Heart left ventricle (tissue), 13 donors: Measurements from ENCODE around the gene MCC.

Source experiments
- CTCF ChIP-seq, 12 donors: fragments of 200-600 bp; sonication (generic) in 4 of 12; IDR thresholded peaks; one replicate each; pipeline versions ENCODE4 v1.5.0 to v1.8.0; 2018 to 2022; ENCODE audit warnings: antibody characterized with exemption in 12 of 12, mild to moderate bottlenecking in 5 of 12
- POLR2A ChIP-seq, 2 donors: fragments of 450-650 bp; IDR thresholded peaks; one replicate each; pipeline ENCODE4 v1.6.1; 2017; ENCODE audit warnings: antibody characterized with exemption in 2 of 2, mild to moderate bottlenecking in 2 of 2, moderate library complexity in 2 of 2
- donor health status: ischemic (EF 13 %, LVEDD 7.1; RV severe dilation, severe dysfunction).
- donor health status: DM: no; HTN: yes; CAD: no.
- donor health status: DM: no; HTN: no; CAD: no.
- donor health status: ischemic (EF 25% LVEDD 6.9; RV normal size, moderate dysfunction).
- donor health status: ischemic (EF 25% LVEDD 5.7; RV mildly dilated, moderate dysfunction).
- donor health status: ischemic (EF 35%, LVEDD 5.7; RV mildly dilated, moderate dysfunction).
- donor health status: nonischemic (EF 11% LVEDD 7.7; RV severe dilation, severe dysfunction).
- donor health status: DM: yes; HTN: yes; CAD: no.
- donor health status: PGD.
- donor health status: ischemic (EF 29% LVEDD 5.4; RV normal size, mild dysfunction).
- donor health status: nonischemic (EF 23%, LVEDD 6.1; RV moderate dilation, normal function).

- TF ChIP-seq CTCF (IDR thresholded peaks at IDR 0.05) (no peak), POLR2A (IDR thresholded peaks at IDR 0.05) (no peak)
Observed at GRCh38 chr5:113394658-113395057, 93.6 kb downstream of the MCC start.
